ENCODE data around the gene CHRDL1.

DNA sequence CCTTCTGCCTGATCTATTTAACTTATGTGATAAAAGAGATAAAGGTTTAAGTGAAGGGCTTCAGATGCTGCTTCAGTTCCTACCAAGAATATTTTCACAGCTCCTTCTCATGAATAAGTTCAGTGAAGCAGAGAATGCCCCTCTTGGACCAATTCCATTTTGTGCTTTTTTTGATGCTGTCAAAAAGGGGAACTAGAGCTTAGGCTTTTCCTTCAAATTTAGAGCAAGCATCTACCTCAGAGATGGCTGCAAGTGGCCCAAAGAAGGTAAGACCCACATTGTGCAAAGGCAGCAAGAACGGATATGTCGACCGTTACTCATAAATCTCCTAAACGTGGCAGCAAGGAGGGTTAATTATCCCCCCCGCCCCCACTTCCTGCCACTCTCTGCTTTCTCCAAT, 4.5 kb downstream of the CHRDL1 start:
- no peak for TF ChIP-seq CTCF (IDR thresholded peaks at IDR 0.05)
- TF ChIP-seq ZFX (IDR thresholded peaks at IDR 0.05; ENCODE audit: borderline replicate concordance): no peak

Data from 22Rv1 (cell line).